Fibroblast of pulmonary artery (primary cell): ENCODE results near the gene UBE2E3.

ENCODE experiments used
- DNase-seq: peaks from one replicate; pipeline ENCODE4 v3.0.0-alpha.2; 2010; ENCODE audit warnings: low read depth
- H3K4me3 ChIP-seq: replicated peaks from 2 replicates; pipeline ENCODE4 v1.5.1; 2011; ENCODE audit warnings: low read depth, mild to moderate bottlenecking, control low read depth, low read length, moderate library complexity
- TF ChIP-seq, protein P1 (sequence below): IDR thresholded peaks from 2 replicates; pipeline ENCODE4 v1.5.1; 2011; ENCODE audit warnings: mild to moderate bottlenecking, control low read depth, low read length, inconsistent platforms; ENCODE audit errors: missing control alignments

UBE2E3 gene

DNA sequence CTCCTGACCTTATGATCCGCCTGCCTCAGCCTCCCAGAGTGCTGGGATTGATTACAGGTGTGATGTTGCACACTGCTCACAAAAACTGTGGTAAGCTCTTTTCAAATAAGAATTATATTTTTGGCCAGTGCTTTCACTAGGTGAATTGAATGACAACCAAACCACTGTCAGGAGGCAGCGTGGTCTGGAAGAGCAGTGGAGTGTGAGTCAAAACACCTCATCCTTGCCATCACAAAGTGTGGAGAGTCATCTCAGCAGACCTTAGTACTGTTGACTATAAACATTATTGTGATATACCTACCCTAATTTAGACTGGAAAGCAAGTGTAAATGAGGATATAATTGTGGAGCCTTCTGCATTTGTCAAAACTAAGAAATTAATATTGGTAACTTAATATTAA is 61.3 kb downstream of the UBE2E3 start:
- TF ChIP-seq, protein P1, sequence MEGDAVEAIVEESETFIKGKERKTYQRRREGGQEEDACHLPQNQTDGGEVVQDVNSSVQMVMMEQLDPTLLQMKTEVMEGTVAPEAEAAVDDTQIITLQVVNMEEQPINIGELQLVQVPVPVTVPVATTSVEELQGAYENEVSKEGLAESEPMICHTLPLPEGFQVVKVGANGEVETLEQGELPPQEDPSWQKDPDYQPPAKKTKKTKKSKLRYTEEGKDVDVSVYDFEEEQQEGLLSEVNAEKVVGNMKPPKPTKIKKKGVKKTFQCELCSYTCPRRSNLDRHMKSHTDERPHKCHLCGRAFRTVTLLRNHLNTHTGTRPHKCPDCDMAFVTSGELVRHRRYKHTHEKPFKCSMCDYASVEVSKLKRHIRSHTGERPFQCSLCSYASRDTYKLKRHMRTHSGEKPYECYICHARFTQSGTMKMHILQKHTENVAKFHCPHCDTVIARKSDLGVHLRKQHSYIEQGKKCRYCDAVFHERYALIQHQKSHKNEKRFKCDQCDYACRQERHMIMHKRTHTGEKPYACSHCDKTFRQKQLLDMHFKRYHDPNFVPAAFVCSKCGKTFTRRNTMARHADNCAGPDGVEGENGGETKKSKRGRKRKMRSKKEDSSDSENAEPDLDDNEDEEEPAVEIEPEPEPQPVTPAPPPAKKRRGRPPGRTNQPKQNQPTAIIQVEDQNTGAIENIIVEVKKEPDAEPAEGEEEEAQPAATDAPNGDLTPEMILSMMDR, result no peak
- no peak for DNase-seq
- H3K4me3 ChIP-seq, result no peak overlapping the region

DNA sequence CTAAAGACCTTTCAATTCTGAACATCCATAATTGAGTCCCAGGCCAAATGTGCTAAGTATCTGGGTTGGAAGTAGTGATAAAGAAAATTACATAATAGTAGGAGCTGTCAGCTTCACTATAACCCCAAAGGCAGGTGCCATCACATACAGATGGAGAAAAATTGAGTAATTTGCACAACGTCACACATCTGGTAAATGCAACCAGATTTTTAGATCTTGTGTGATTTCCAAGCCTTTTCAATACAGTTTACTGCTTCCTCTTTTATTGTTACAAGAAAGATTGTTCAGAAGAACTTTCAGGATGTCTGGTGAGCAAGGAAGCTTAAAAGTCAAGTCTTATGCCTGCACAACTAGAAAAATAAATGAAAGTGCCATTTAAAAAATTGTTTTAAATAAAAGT is 62.3 kb downstream of the UBE2E3 start:
- DNase-seq, result no peak
- no peak overlapping the region for H3K4me3 ChIP-seq
- TF ChIP-seq, protein P1, result no peak

DNA sequence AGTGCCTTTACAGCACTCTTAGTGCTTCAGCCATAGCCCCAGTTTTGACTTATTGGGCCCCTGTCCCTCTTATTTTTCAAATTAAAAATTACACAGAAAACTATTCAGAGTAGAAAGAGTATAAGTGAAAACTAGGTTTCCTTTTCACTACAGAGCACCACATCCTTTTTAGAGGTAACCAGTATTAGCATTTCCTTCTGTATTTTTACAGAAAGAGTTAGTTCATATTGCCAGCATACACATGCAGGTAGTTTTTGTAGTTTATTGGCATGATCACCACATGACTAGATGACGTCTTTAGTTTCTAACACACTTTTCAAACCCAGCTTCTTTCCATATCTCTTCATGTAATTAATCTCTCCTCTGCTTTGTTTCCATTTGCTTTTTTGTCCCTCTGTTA is 66.4 kb downstream of the UBE2E3 start:
- no peak for DNase-seq
- no peak overlapping the region for H3K4me3 ChIP-seq
- TF ChIP-seq, protein P1, result no peak

DNA sequence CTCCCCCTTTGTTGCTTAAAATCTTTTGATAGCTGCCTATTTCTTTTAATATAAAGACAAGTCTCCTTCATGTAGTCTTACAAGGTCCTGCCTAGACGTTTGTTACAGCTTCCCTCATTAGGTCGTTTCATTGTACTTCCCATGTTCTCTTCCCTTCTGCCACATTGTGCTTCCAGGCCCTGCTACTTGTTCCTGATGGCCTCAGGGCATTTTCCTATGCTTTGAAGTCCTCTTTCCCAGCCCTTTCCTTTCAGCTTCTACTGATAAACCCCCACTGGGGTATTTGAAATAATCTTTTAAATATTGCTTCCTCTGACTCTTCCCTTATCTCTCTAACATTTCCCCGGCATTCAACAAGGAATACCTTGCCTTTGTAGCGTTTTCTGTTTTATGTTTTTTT is 67.4 kb downstream of the UBE2E3 start:
- TF ChIP-seq, protein P1, result no peak
- DNase-seq, result no peak
- H3K4me3 ChIP-seq, result no peak overlapping the region

DNA sequence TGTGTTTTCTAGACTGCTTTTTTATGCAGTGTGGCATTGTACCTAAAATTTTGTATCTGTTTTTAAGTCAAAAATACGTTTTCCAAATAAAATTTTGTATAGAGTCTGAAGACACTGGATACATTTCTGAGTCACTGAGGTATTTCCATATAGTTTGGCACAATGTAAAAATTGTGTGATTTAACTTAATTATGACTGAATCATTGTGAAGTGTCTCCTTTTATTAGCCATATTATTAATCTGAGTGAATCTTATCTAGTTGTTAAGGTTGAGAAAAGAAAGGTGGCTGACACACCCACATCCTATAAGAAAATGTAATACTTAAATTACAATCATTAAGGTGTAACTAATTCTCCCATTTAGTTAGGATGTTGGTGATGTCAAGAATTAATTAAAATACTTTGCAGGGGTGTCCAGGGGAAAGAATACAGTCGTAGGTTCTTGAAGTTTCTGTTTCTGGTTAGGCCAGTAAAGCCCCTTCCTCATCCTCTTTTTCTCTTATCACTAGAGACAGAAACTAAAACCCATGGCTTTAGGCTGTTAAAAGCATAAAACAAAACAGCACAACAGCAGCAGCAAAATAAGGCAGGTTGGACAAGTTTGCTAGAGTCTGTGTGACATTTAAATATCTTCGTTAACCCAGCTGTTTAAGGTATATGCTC is 71.6 kb downstream of the UBE2E3 start:
- DNase-seq, result no peak
- TF ChIP-seq, protein P1, result no peak
- H3K4me3 ChIP-seq, result no peak overlapping the region

DNA sequence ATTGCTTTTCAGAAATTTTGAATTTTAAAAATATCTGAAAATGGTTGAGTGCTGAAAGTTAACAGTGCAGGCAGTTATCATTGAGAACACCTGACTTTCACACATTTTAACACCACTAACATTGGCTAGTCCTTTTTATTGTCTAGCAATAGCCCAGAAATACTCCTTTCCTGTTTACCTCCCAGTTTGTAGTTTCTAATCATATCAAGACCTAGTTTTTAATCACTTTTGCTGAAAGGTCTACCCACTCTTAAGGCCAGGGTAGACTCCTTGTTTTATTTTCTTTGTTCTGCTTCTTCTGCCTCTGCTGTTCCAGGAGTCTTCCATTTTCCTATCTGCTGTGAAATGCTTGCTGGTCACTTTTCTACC is 72.1 kb downstream of the UBE2E3 start:
- no peak overlapping the region for H3K4me3 ChIP-seq
- TF ChIP-seq, protein P1, result no peak
- DNase-seq, result no peak

DNA sequence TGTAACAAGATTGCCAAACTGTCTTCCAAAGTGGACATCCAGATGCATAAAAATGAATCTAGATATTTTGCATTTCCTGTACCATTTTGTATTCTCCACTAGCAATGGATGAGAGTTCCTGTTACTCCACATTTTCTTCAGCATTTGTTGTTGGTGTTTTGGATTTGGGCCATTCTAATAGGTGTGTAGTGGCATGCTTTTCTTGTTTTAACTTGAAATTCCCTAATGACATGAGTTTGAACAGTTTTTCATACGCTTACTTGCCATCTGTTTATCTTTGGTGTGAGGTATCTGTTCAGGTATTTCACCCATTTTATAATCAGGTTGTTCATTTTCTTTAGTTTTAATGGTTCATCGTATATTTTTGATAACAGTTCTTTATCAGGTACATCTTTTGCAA is 73.9 kb downstream of the UBE2E3 start:
- DNase-seq, result no peak
- TF ChIP-seq, protein P1, result no peak
- H3K4me3 ChIP-seq, result no peak overlapping the region
